Progenitor cell of endocrine pancreas (in vitro differentiated cells): ENCODE results near the gene BMPR1B. TPM values are rescaled to one million over a fixed set of nuclear protein-coding genes. Genes with fewer than 3 reads are reported as not detected.
A peak's percentile ranks its signal among the peaks of the same experiment; 100 is the strongest.

Source experiments
- DNase-seq: peaks from one replicate; pipeline ENCODE4 v3.0.0; 2021; ENCODE audit warnings: low spot score; ENCODE audit not compliant: unreplicated experiment
- H3K27ac Mint-ChIP-seq: 2 replicates; pipeline ENCODE4 v1.8.0; 2021; ENCODE audit warnings: mild to moderate bottlenecking, moderate library complexity, mixed read lengths
- H3K27me3 Mint-ChIP-seq: 2 replicates; pipeline ENCODE4 v1.8.0; 2021; ENCODE audit warnings: mixed read lengths
- H3K36me3 Mint-ChIP-seq: 2 replicates; pipeline ENCODE4 v1.8.0; 2022; ENCODE audit warnings: mixed read lengths; ENCODE audit not compliant: insufficient read depth
- H3K4me1 Mint-ChIP-seq: 2 replicates; pipeline ENCODE4 v1.8.0; 2021; ENCODE audit warnings: low read depth, mixed read lengths
- H3K4me3 Mint-ChIP-seq: 2 replicates; pipeline ENCODE4 v1.8.0; 2021; ENCODE audit warnings: low read depth, mild to moderate bottlenecking, moderate library complexity, mixed read lengths
- H3K9me3 Mint-ChIP-seq: 2 replicates; pipeline ENCODE4 v1.8.0; 2021; ENCODE audit warnings: low read depth, mixed read lengths
- CTCF ChIP-seq: fragments of 200-600 bp; sonication (generic); IDR thresholded peaks from one replicate; pipeline ENCODE4 v1.5.0; 2021; ENCODE audit warnings: antibody characterized with exemption, mild to moderate bottlenecking; ENCODE audit not compliant: unreplicated experiment
- total RNA-seq: library from RNA; stranded (reverse); gene quantifications from 2 replicates; pipeline ENCODE4 v1.2.1, GENCODE V29; 2021

Gene BMPR1B
- total RNA-seq, 1 donor from 2014 or later = 21.1 TPM

- no peak for DNase-seq
- Mint-ChIP-seq H3K36me3 (peaks cover 6% of the 10 kb centered on the region), H3K27ac (no peak overlapping the region), H3K4me1 (peaks cover 9% of the 10 kb centered on the region), H3K4me3 (no peak overlapping the region), H3K9me3 (peaks cover 4% of the 10 kb centered on the region), H3K27me3 (no peaks in the 10 kb centered on the region)
- TF ChIP-seq CTCF = no peak
These were observed 218.7 kb downstream of the BMPR1B start for GRCh38 chr4:94976371-94977011.

GRCh38 chr4:94978904-94979303, 221.1 kb downstream of the BMPR1B start:
- H3K4me3 Mint-ChIP-seq = no peak overlapping the region
- no peak for TF ChIP-seq CTCF
- H3K9me3 Mint-ChIP-seq = peaks cover 4% of the 10 kb centered on the region
- peaks cover 13% of the 10 kb centered on the region for H3K4me1 Mint-ChIP-seq
- peaks cover 8% of the 10 kb centered on the region for H3K36me3 Mint-ChIP-seq
- no peaks in the 10 kb centered on the region for H3K27me3 Mint-ChIP-seq
- H3K27ac Mint-ChIP-seq = no peak overlapping the region
- DNase-seq = no peak

- H3K4me1 Mint-ChIP-seq = peaks cover 15% of the 10 kb centered on the region
- TF ChIP-seq CTCF = no peak
These were observed 221.9 kb downstream of the BMPR1B start for GRCh38 chr4:94979621-94980020.

GRCh38 chr4:94995684-94996394, 238.1 kb downstream of the BMPR1B start:
- H3K4me3 Mint-ChIP-seq = peak overlapping the region; percentile 50
- H3K27me3 Mint-ChIP-seq = no peaks in the 10 kb centered on the region
- H3K4me1 Mint-ChIP-seq = peaks cover 24% of the 10 kb centered on the region
- no peaks in the 10 kb centered on the region for H3K36me3 Mint-ChIP-seq
- peak overlapping the region; percentile 82 for H3K27ac Mint-ChIP-seq
- no peaks in the 10 kb centered on the region for H3K9me3 Mint-ChIP-seq
- no peak for TF ChIP-seq CTCF
- DNase-seq = no peak

More at GRCh38 chr4:94979621-94980020, 221.9 kb downstream of the BMPR1B start:
- Mint-ChIP-seq H3K27me3 (no peaks in the 10 kb centered on the region), H3K4me3 (no peak overlapping the region), H3K27ac (no peak overlapping the region), H3K9me3 (peaks cover 4% of the 10 kb centered on the region), H3K36me3 (peaks cover 8% of the 10 kb centered on the region)
- DNase-seq = no peak

- Mint-ChIP-seq H3K4me3 (no peak overlapping the region), H3K27me3 (no peaks in the 10 kb centered on the region), H3K27ac (no peak overlapping the region), H3K36me3 (no peaks in the 10 kb centered on the region), H3K9me3 (no peaks in the 10 kb centered on the region), H3K4me1 (peaks cover 16% of the 10 kb centered on the region)
- DNase-seq = no peak
- TF ChIP-seq CTCF = no peak
These were observed 242.4 kb downstream of the BMPR1B start for GRCh38 chr4:95000076-95000648.
